Keratinocyte (primary cell): ENCODE results near the gene STAC3. TPM values are rescaled to one million over a fixed set of nuclear protein-coding genes. Genes with fewer than 3 reads are reported as not detected.

ENCODE experiments used
- DNase-seq: peaks from one replicate; pipeline ENCODE4 v3.0.0-alpha.2; 2011; ENCODE audit warnings: low read depth, missing footprints, low spot score
- FAIRE-seq: peaks from 2 replicates; lab custom pipeline; 2011; peaks lifted over from hg19 to GRCh38; lab: Jason Lieb, UNC
- H2AFZ ChIP-seq: 2 replicates; pipeline ENCODE4 v1.6.0; 2012; ENCODE audit warnings: low read length, control low read depth, inconsistent platforms; ENCODE audit not compliant: control insufficient read depth
- H3K27ac ChIP-seq: 2 replicates; pipeline ENCODE4 v1.5.1; 2011; ENCODE audit warnings: low read length; ENCODE audit not compliant: control insufficient read depth, insufficient read depth
- H3K27me3 ChIP-seq: 3 replicates; pipeline ENCODE4 v1.6.0; 2011; ENCODE audit warnings: low read length; ENCODE audit not compliant: control insufficient read depth, insufficient read depth; ENCODE audit errors: extremely low read depth
- H3K36me3 ChIP-seq, 2 experiments: 2 replicates in 1 of 2; 3 replicates in 1 of 2; pipeline ENCODE4 v1.5.1; 2011; ENCODE audit warnings: low read length in 2 of 2, mild to moderate bottlenecking in 1 of 2; ENCODE audit not compliant: control insufficient read depth in 2 of 2, insufficient read depth in 2 of 2; ENCODE audit errors: extremely low read depth in 1 of 2
- H3K4me1 ChIP-seq: 3 replicates; pipeline ENCODE4 v1.5.1; 2011; ENCODE audit warnings: low read length; ENCODE audit not compliant: control insufficient read depth, insufficient read depth; ENCODE audit errors: extremely low read depth
- H3K4me2 ChIP-seq: 3 replicates; pipeline ENCODE4 v1.6.0; 2011; ENCODE audit warnings: low read depth, low read length; ENCODE audit not compliant: control insufficient read depth, insufficient read depth; ENCODE audit errors: extremely low read depth
- H3K4me3 ChIP-seq, 3 experiments: fragments of 200-600 bp in 1 of 3; sonication (generic) in 1 of 3; 2 replicates in 2 of 3; 3 replicates in 1 of 3; pipeline ENCODE4 v1.5.1; 2011 to 2016; ENCODE audit warnings: low read length in 3 of 3, mild to moderate bottlenecking in 3 of 3, control low read depth in 2 of 3, inconsistent platforms in 1 of 3, low read depth in 1 of 3, mixed read lengths in 1 of 3, mixed run types in 1 of 3, moderate library complexity in 1 of 3; ENCODE audit not compliant: control insufficient read depth in 2 of 3, insufficient read depth in 2 of 3; ENCODE audit errors: extremely low read depth in 1 of 3
- H3K79me2 ChIP-seq: 2 replicates; pipeline ENCODE4 v1.6.0; 2012; ENCODE audit warnings: low read length; ENCODE audit not compliant: control insufficient read depth, insufficient read depth
- H3K9ac ChIP-seq: 3 replicates; pipeline ENCODE4 v1.6.0; 2011; ENCODE audit warnings: low read length; ENCODE audit not compliant: control insufficient read depth, insufficient read depth; ENCODE audit errors: extremely low read depth
- H3K9me1 ChIP-seq: 3 replicates; pipeline ENCODE4 v1.6.0; 2011; ENCODE audit warnings: low read length; ENCODE audit not compliant: control insufficient read depth, insufficient read depth; ENCODE audit errors: extremely low read depth
- H3K9me3 ChIP-seq: 2 replicates; pipeline ENCODE4 v1.5.1; 2012; ENCODE audit warnings: low read depth, low read length; ENCODE audit not compliant: control insufficient read depth
- H4K20me1 ChIP-seq: 3 replicates; pipeline ENCODE4 v1.6.0; 2011; ENCODE audit warnings: low read length; ENCODE audit not compliant: control insufficient read depth, insufficient read depth; ENCODE audit errors: extremely low read depth
- CTCF ChIP-seq, 3 experiments: IDR thresholded peaks in 1 of 3; conservative IDR thresholded peaks in 1 of 3; optimal IDR thresholded peaks in 1 of 3; 2 replicates in 2 of 3; 3 replicates in 1 of 3; pipeline versions ENCODE3 to v1.5.1; 2011; ENCODE audit warnings: low read length in 3 of 3, mild to moderate bottlenecking in 3 of 3, moderate library complexity in 2 of 3, control low read depth in 1 of 3, inconsistent platforms in 1 of 3; ENCODE audit not compliant: insufficient read depth in 2 of 3; ENCODE audit errors: extremely low read depth in 1 of 3
- EZH2 ChIP-seq: IDR thresholded peaks from one replicate; pipeline ENCODE4 v1.6.1; 2012; ENCODE audit warnings: inconsistent platforms, mild to moderate bottlenecking, low read length, moderate library complexity
- dilution Hi-C: fragments of 300-500 bp; cut with MboI; formaldehyde crosslinking; loops from one replicate; pipeline ENCODE4 v1.7.0; 2020; ENCODE audit warnings: low sequenced_read_pairs; ENCODE audit not compliant: extremely low pct_ligation_motif_present
- polyA plus RNA-seq, 5 experiments: library from polyadenylated mRNA; depleted of rRNA in 3 of 5; stranded (reverse) in 3 of 5; stranded (forward) in 1 of 5; unstranded in 1 of 5; fragments of >200 nt; gene quantifications; 1 replicate in 1 of 5; 2 replicates in 3 of 5; 3 replicates in 1 of 5; pipeline versions ENCODE4 v1.2.1 to v1.2.3, GENCODE V29; 2011 to 2012; ENCODE audit warnings: missing spikeins in 2 of 5, low read depth in 1 of 5, low replicate concordance in 1 of 5

Gene STAC3
- polyA plus RNA-seq, 1 donor (not counting 4 experiments of a cell fraction or from before 2014, with no cell fraction given), result 0.94 TPM

DNA sequence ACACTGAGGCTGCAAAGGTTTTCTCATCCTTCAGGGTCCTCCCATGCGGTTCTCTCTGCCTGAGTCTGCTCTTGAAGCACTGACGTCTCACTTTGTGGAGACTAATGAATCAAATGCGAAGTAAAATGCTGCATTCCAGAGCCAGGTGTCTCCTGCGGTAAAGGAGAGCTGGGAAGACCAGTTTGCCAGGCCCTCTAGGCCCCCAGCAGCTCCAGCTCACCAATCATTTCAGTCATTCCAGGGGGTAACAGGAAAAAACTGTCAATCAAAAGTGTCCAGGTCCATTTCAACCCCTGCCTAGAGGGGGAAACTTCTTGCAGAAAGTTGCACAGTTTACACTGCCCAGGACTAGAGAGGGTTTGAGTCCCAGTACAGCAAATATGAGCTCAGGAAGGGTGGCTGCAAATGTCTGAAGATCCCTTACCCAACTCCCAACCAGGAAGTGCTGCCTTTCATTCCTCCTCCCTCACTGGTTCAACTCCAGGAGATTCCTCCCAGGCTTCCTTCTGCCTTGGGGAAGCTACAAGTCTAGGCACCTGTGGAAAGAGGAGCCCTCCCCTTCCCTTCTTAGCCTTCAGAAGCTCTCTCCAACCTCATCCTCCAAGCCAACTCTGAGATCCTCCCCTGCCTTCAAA lies 37.1 kb downstream of the STAC3 start:
- no peaks in the 10 kb centered on the region for H3K9me3 ChIP-seq
- H3K27me3 ChIP-seq, result peaks cover 33% of the 10 kb centered on the region
- no peaks in the 10 kb centered on the region for H3K9me1 ChIP-seq
- no peak overlapping the region for H2AFZ ChIP-seq
- peaks cover 0 to 5% of the 10 kb centered on the region in 2 experiments for H3K36me3 ChIP-seq
- no peaks in the 10 kb centered on the region for H4K20me1 ChIP-seq
- H3K4me1 ChIP-seq, result peaks cover 36% of the 10 kb centered on the region
- peak overlapping the region in 1 of 3 experiments; percentile 23 for H3K4me3 ChIP-seq
- no peak overlapping the region for H3K9ac ChIP-seq
- DNase-seq (no peak), FAIRE-seq (peak; percentile 60)
- TF ChIP-seq EZH2, result no peak
- H3K27ac ChIP-seq, result peak overlapping the region; percentile 25
- dilution Hi-C loops, result no loop called here
- peak overlapping the region; percentile 37 for H3K4me2 ChIP-seq
- no peaks in the 10 kb centered on the region for H3K79me2 ChIP-seq

GRCh38 chr12:57213058-57213715 lies 37.8 kb downstream of the STAC3 start:
- Histone ChIP-seq H4K20me1 (no peaks in the 10 kb centered on the region), H3K36me3 (peaks cover 0 to 7% of the 10 kb centered on the region in 2 experiments), H2AFZ (no peak overlapping the region), H3K4me1 (peaks cover 29% of the 10 kb centered on the region), H3K9me3 (no peaks in the 10 kb centered on the region), H3K4me3 (peak overlapping the region in 1 of 3 experiments; percentile 23), H3K9ac (no peak overlapping the region), H3K9me1 (no peaks in the 10 kb centered on the region), H3K27ac (peak overlapping the region; percentile 25), H3K27me3 (peaks cover 32% of the 10 kb centered on the region), H3K4me2 (peak overlapping the region; percentile 37), H3K79me2 (no peaks in the 10 kb centered on the region)
- no peak for DNase-seq
- TF ChIP-seq EZH2 (no peak), CTCF (optimal IDR thresholded peaks at IDR 0.05 in 1 of 3, IDR thresholded peaks at IDR 0.05 in 1 of 3, conservative IDR thresholded peaks at IDR 0.05 in 1 of 3; ENCODE audit: extremely low read depth in 1 of 3, insufficient read depth in 2 of 3, low read length in 3 of 3) (peak in 2 of 3 experiments; percentile 92 to 98)
- peak; percentile 81 for FAIRE-seq
- dilution Hi-C loops, result no loop called here
